Left colon (tissue), 2 donors: ENCODE results near the gene NMNAT2. TPM values are rescaled to one million over a fixed set of nuclear protein-coding genes. Genes with fewer than 3 reads are reported as not detected.
"Not testable (repeated sequence)": the region's sequence is repeated elsewhere in the genome, so short reads cannot be mapped to it uniquely, and the experiment has no call there.

ENCODE experiments used
- ATAC-seq: fragments of 200-7000 bp; cut with Tn5 transposase; one replicate; pipeline ENCODE4 v1.9.1; 2020; ENCODE audit warnings: mild to moderate bottlenecking, moderate library complexity
- DNase-seq, 2 donors: peaks; one replicate each; pipeline ENCODE4 v3.0.0-alpha.2; 2020
- intact Hi-C, 2 donors: fragments of 100-400 bp; cut with DNase I in 1 of 2; cut with micrococcal nuclease in 1 of 2; formaldehyde crosslinking; loops; one replicate each; pipeline versions ENCODE4 v1.11.2 to v1.14.0; 2022; cut with DNase I, micrococcal nuclease
- long read RNA-seq: library from polyadenylated mRNA; unstranded; transcript quantifications from one replicate; pipeline ENCODE4 v2.0.0, GENCODE V29; 2021
- total RNA-seq, 2 donors: library from RNA; stranded (reverse); fragmentation: NEBNext Ultra II Directional; extraction: Animal tissue kit (Norgen Biotek cat#: 25700); gene quantifications; one replicate each; pipeline ENCODE4 v1.2.1, GENCODE V29; 2021
- donor health status: DM: no; HTN: no; CAD: no.
- donor health status: DM: yes; HTN: yes; CAD: no.

The NMNAT2 gene
- total RNA-seq: under 1 TPM; 0.18 to 0.84 TPM
- long read RNA-seq: 0 reads

- peak in 1 of 2 donors; percentile 8 for DNase-seq
- intact Hi-C loops: no loop called here
- ATAC-seq: no peak
Observed at GRCh38 chr1:183417772-183418491, at the start of gene NMNAT2. TSS of gene NMNAT2 (minus strand) at chr1:183418380. CDS start at chr1:183418267, 113 bp downstream.

- ATAC-seq: peak; percentile 31
- DNase-seq: no peak
- intact Hi-C loops: no loop called here
Observed at GRCh38 chr1:183467687-183468086, 49.5 kb upstream of the NMNAT2 start.

DNA sequence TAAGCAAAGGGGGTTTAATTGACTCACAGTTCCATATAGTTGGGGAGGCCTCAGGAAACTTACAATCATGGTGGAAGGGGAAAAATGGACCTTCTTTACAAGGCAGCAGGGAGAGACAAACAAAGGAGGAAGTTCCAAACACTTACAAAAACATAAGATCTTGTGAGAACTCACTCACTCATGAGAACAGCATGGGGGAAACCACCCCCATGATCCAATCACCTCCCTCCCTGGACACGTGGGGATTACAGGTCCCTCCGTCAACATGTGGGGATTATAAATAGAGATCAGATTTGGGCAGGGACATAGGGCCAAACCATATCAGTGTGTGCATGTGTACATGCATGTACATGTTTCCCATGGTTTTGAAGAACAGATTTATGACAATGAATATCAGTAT lies 48.6 kb upstream of the NMNAT2 start:
- DNase-seq (no peak), ATAC-seq (no peak)
- intact Hi-C loops: no loop called here

DNA sequence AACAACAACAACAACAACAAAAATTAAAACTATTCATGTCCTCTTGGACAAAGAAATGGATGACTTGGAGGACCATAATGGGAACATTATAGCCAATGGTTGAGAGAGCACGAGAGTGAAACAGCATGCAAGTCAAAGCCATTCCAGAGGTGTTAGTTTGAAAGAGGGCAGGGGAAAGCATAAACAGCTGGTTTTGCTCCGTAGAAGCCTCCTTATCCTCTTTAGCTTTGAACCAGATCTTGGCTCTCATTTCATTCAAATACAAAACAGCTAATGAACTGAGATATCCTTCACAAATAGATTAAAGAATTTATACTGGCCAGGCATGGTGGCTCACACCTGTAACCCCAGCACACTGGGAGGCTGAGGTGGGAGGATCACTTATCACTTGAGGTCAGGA lies 45.4 kb upstream of the NMNAT2 start:
- intact Hi-C loops: no loop called here
- ATAC-seq (no peak), DNase-seq (no peak)

- peak; percentile 68 for ATAC-seq
- intact Hi-C loops: no loop called here
- peak; percentile 36 for DNase-seq
Observed at GRCh38 chr1:183461350-183461749, 43.2 kb upstream of the NMNAT2 start.

GRCh38 chr1:183460596-183460995 lies 42.4 kb upstream of the NMNAT2 start:
- no peak for DNase-seq
- intact Hi-C loops: no loop called here
- ATAC-seq: no peak

DNA sequence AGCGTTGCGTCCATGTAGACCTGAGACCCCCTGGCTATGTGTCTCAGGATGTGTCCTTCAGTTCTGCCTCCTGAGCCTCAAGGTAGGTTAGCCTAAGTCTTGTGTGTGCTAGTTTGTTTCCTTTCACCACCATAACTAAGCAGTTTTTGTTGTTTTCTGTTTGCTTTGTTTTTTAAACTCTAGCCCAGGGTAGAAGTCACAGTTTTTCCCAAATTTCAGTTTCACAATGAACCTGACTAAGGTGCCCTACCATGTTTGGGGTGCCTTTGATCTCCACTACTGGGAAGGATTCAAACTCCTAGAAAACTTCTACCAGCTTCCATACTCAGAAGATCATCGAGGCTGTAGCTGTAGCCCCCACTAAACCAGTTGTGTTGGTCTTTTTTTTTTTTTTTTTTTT lies 39.3 kb upstream of the NMNAT2 start:
- intact Hi-C loops: no loop called here
- DNase-seq (no peak), ATAC-seq (no peak)

DNA sequence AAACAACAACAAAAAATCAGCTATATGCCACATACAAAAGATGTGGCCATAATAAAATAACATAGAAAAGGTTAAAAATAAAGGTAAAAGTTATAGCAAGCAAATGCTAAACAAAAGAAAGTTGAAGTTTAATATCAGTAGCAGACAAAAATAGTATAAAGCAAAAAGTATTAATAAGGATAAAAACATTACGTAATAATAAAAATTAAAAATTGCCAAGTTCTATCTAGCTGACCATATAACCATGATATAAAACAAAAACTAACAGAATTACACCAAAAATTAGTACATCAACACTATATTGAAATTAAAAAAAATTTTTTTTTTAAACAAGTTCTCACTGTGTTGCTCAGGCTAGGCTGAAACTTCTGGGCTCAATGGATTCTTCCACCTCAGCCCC lies 38.6 kb upstream of the NMNAT2 start:
- no peak for ATAC-seq
- no peak for DNase-seq
- intact Hi-C loops: no loop called here

DNA sequence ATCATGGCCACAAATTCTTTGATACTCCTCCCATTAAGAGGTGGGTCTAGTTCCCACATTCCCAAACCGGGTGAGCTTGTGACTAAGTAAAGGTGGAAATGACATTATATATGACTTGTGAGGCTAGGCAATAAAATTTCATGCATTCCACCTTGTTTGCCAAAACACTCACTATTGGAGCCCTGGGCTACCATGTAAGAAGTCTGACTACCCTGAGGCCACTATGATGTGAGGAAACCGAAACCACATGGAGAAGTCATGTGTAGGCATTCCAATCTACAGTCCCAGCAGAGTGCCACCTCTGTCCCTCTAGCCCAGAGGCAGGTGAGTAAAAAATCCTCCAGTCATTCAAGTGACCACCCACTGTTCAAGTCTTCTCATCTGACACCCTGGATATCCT lies 36.2 kb upstream of the NMNAT2 start:
- no peak for ATAC-seq
- DNase-seq: no peak
- intact Hi-C loops: no loop called here

- DNase-seq (no peak), ATAC-seq (no peak)
- intact Hi-C loops: no loop called here
Observed at GRCh38 chr1:183450093-183450492, 31.9 kb upstream of the NMNAT2 start.

DNA sequence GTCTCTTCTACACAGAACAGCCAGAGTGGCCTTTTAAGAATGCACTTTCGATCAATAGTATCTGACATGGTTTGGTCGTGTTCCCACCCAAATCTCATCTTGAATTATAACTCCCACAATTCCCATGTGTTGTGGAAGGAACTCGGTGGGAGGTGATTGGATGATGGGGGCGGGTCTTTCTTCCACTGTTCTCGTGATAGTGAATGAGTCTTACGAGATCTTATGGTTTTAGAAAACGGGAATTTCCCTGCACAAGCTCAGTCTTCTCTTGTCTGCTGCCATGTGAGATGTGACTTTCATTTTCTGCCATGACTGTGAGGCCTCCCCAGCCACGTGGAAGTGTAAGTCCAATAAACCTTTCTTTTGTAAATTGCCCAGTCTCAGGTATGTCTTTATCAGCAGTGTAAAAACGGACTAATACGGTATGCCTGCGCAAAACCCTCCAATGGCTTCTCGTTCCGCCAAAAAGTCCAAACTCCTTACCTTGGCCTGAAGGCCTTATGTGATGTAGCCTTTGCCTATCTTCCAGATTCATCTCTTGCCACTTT lies 31.1 kb upstream of the NMNAT2 start:
- intact Hi-C loops: no loop called here

DNA sequence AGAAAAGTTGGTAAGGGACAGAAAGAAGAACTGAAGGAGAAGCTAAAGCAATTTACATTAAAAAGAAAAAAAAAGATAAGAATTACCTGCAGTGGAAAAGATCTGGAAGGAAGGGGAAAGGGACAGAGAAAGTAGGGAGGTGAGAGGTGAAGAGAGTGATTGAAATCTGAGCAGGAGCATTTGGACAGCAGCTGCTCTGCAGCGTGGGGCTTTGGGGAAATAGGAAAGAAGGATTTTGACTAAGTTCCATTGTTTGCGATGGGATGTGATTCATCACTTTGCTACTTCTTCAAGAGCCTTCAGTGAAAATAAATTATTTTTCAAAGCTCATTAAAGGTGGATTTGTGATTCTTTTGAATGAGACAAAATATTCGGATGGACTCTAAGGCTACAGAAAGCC lies 26.1 kb upstream of the NMNAT2 start:
- intact Hi-C loops: no loop called here

More for the DNA sequence above, 31.1 kb upstream of the NMNAT2 start:
- ATAC-seq: no peak
- no peak for DNase-seq

GRCh38 chr1:183443466-183443865 lies 25.3 kb upstream of the NMNAT2 start:
- ATAC-seq (no peak), DNase-seq (no peak)
- intact Hi-C loops: no loop called here

More for the DNA sequence above, 26.1 kb upstream of the NMNAT2 start:
- no peak for ATAC-seq
- DNase-seq: no peak

DNA sequence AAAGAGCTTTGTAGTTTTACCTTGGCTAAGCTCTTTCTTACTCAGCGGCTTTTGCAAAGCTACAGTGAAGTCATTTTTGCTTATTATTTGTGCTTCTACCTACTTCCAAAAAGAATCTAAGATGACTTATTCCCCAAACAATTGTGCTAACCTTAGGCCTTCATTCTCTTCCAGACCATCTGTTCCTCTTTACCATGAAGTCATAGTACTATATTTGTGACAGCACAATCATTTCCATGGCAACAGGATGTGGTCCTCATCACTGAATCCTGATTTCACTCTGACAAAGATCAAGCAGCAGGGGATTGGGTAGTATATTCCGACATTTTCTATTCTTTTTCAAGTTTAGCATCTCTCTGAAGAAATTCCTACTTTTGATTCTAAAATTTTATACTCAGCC lies 24.8 kb upstream of the NMNAT2 start:
- DNase-seq (no peak), ATAC-seq (no peak)
- intact Hi-C loops: no loop called here

- no peak for ATAC-seq
- intact Hi-C loops: no loop called here
- no peak for DNase-seq
Observed at GRCh38 chr1:183438060-183438459, 19.9 kb upstream of the NMNAT2 start.

GRCh38 chr1:183435497-183435896 lies 17.3 kb upstream of the NMNAT2 start:
- intact Hi-C loops: no loop called here
- DNase-seq: no peak
- ATAC-seq: no peak

GRCh38 chr1:183433703-183434102 lies 15.5 kb upstream of the NMNAT2 start:
- intact Hi-C loops: no loop called here
- no peak for ATAC-seq
- no peak for DNase-seq

DNA sequence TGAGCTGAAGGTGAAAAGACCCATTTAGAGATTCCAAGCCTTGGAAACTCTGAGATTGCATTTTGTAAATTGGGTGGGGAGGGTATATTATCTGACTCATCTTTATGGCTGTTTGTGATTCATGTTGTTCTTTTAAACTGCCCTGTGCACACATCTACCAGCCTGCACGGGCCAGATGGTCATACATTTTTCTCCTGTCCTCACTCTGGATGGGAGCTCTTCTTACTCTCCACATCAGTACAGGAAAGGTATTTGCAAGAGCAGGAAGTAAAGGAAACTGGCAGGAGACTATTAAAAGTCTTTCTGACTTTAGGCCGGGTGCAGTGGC lies 14.3 kb upstream of the NMNAT2 start:
- intact Hi-C loops: no loop called here
- peak; percentile 97 for ATAC-seq

GRCh38 chr1:183431840-183432547 lies 13.8 kb upstream of the NMNAT2 start:
- ATAC-seq (peak; percentile 69), DNase-seq (no peak)
- intact Hi-C loops: no loop called here

More for the DNA sequence above, 14.3 kb upstream of the NMNAT2 start:
- no peak for DNase-seq

GRCh38 chr1:183427591-183427990 lies 9.4 kb upstream of the NMNAT2 start:
- intact Hi-C loops, ATAC-seq, DNase-seq: not testable (repeated sequence)
